ACHN (cell line): Measurements from ENCODE around the gene ARCN1.

Experiments
- DNase-seq: peaks from one replicate; pipeline ENCODE4 v3.0.0-alpha.2; 2015
- in situ Hi-C: cut with HindIII; loops from 2 replicates; pipeline ENCODE4 v1.10.0; 2017; ENCODE audit warnings: low sequenced_read_pairs, low pct_ligation_motif_present, low pct_unique_long_range_greater_than_20kb

Gene ARCN1

GRCh38 chr11:118629761-118630661 is 57.8 kb downstream of the ARCN1 start:
- no peak for DNase-seq
- in situ Hi-C loops = no loop called here

GRCh38 chr11:118631142-118631909 is 59.1 kb downstream of the ARCN1 start:
- in situ Hi-C loops = no loop called here
- DNase-seq = no peak

- in situ Hi-C loops = no loop called here
Measured at GRCh38 chr11:118632577-118633318, 60.5 kb downstream of the ARCN1 start.

GRCh38 chr11:118633319-118633690 is 61.1 kb downstream of the ARCN1 start:
- in situ Hi-C loops = no loop called here
- DNase-seq = no peak

More at GRCh38 chr11:118632577-118633318, 60.5 kb downstream of the ARCN1 start:
- DNase-seq = no peak

GRCh38 chr11:118633979-118634378 is 61.8 kb downstream of the ARCN1 start:
- DNase-seq = no peak
- in situ Hi-C loops = no loop called here

GRCh38 chr11:118634431-118635236 is 62.4 kb downstream of the ARCN1 start:
- in situ Hi-C loops = no loop called here
- no peak for DNase-seq

- no peak for DNase-seq
- in situ Hi-C loops = no loop called here
Measured at GRCh38 chr11:118635237-118635591, 63.0 kb downstream of the ARCN1 start.

GRCh38 chr11:118635642-118636041 is 63.4 kb downstream of the ARCN1 start:
- no peak for DNase-seq
- in situ Hi-C loops = no loop called here

- DNase-seq = no peak
- in situ Hi-C loops = no loop called here
Measured at GRCh38 chr11:118636569-118637290, 64.5 kb downstream of the ARCN1 start.

GRCh38 chr11:118638726-118639125 is 66.5 kb downstream of the ARCN1 start:
- in situ Hi-C loops = no loop called here
- DNase-seq = no peak

- no peak for DNase-seq
- in situ Hi-C loops = no loop called here
Measured at GRCh38 chr11:118639899-118640298, 67.7 kb downstream of the ARCN1 start.

- in situ Hi-C loops = no loop called here
Measured at GRCh38 chr11:118640332-118641154, 68.3 kb downstream of the ARCN1 start.

GRCh38 chr11:118641397-118642019 is 69.3 kb downstream of the ARCN1 start:
- in situ Hi-C loops = no loop called here
- no peak for DNase-seq

More at GRCh38 chr11:118640332-118641154, 68.3 kb downstream of the ARCN1 start:
- DNase-seq = no peak

- DNase-seq = no peak
- in situ Hi-C loops = no loop called here
Measured at GRCh38 chr11:118643142-118643994, 71.2 kb downstream of the ARCN1 start.

GRCh38 chr11:118643995-118644345 is 71.8 kb downstream of the ARCN1 start:
- in situ Hi-C loops = no loop called here
- DNase-seq = no peak

- DNase-seq = no peak
- in situ Hi-C loops = no loop called here
Measured at GRCh38 chr11:118644496-118644895, 72.3 kb downstream of the ARCN1 start.
